Measurements from ENCODE around the gene CTAGE4.
"Not testable (repeated sequence)": the region's sequence is repeated elsewhere in the genome, so short reads cannot be mapped to it uniquely, and the experiment has no call there.

CTAGE4 gene

DNA sequence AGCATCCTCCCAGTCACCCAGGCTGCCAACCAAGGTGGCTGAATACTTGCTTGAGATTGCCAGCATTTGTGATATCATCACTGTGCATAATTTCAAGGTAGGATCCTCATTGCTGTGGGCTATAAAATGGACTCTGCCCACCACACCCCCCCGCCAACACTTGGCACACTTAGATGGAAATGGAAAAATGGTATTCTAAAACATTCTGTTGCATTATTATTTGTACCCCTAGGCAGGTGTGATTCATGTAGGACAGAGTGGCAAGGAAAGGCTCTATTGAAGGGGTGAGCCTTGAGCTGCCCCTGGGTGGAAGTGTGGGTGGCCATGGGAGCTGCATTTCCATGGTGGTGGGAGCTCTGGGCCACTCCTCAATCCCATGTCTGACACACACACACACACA is 35.3 kb downstream of the CTAGE4 start:
- DNase-seq = not testable (repeated sequence)

GRCh38 chr7:144219149-144219548 is 35.9 kb downstream of the CTAGE4 start:
- DNase-seq = not testable (repeated sequence)

DNA sequence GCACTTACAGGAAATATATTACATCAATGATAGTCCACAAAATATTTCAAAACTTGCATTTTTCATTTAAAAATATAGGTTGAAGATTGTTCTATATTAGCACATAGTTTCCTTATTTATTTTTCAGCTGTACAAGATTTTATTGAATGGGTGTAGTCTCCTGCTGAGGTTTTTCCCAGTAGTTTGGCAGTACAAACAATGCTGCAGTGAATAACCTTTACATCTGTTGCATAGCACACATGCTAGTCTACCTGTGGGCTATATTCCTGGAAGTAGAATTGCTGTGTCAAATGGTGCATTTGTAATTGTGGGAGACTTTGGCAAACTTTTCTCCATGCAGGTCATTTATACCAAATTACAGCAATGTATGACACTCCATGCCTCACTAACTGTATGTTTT is 37.3 kb downstream of the CTAGE4 start:
- not testable (repeated sequence) for DNase-seq

DNA sequence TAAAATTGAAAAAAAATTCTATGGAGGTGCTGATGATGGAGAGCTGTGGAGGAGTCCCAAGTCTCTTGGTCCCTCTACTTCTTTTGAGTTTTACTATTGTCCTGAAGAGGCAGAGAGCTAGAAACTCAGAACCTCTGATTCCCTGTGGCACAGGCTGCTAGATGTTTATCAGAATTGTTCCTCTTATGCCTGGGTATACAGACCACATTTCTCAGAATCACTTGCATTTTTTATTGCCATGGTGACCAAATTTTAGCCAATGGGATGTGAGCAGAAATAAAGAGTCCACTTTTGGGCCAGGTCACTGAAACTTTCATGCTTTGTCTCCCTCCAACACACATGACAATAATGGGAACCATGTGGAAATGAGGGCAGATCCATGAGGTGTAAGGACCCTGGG is 40.4 kb downstream of the CTAGE4 start:
- not testable (repeated sequence) for DNase-seq

- not testable (repeated sequence) for DNase-seq
Observed at GRCh38 chr7:144226866-144227265, 43.6 kb downstream of the CTAGE4 start.

- not testable (repeated sequence) for DNase-seq
Observed at GRCh38 chr7:144228810-144229209, 45.5 kb downstream of the CTAGE4 start.

DNA sequence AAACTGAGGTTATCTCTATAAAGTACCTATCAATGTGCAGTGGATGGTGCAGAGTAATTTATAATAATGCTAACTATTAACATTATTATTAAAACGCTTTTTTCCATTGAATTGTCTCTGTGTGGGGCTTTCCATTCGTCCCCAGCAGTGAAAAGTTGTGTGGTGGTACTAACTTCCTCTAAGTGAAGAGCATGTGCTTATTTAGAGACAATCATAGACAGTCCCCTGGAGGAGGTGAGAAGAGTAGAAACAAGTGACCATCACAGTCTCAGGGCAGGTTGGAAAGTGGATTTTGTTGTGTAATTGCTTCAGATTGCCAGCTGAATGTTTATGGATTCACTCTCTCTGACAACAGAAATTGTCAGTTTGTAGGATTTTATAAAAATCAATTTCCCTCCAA is 47.8 kb downstream of the CTAGE4 start:
- DNase-seq = not testable (repeated sequence)

GRCh38 chr7:144233039-144233438 is 49.8 kb downstream of the CTAGE4 start:
- not testable (repeated sequence) for DNase-seq

Measured in GF-D8 (cell line).